HEK293 (cell line): ENCODE measurements around the gene ZNF329.

Experiments
- CTCF ChIA-PET: fragments of 350-600 bp; formaldehyde crosslinking; extraction: SDS; loops from one replicate; lab custom pipeline; 2021; ENCODE audit warnings: antibody characterized with exemption; lab: Yijun Ruan, JAX
- POLR2A ChIA-PET: fragments of 300-600 bp; formaldehyde crosslinking; extraction: SDS; loops from one replicate; lab custom pipeline; 2020; ENCODE audit warnings: antibody characterized with exemption, inconsistent platforms; lab: Yijun Ruan, JAX
- H3K27ac ChIP-seq: fragments of 200-500 bp; sonication (Bioruptor generic); 2 replicates; pipeline ENCODE4 v1.5.1; 2014; ENCODE audit warnings: low read depth, low read length, control low read depth, inconsistent platforms; ENCODE audit errors: extremely low read depth
- H3K36me3 ChIP-seq, 2 experiments: fragments of 200-500 bp in 1 of 2; sonication (Bioruptor generic) in 1 of 2; 1 replicate in 1 of 2; 2 replicates in 1 of 2; pipeline ENCODE4 v1.5.1; 2014 to 2017; ENCODE audit warnings: inconsistent platforms in 2 of 2, low read length in 2 of 2; ENCODE audit not compliant: control insufficient read depth in 2 of 2, insufficient read depth in 1 of 2
- H3K4me1 ChIP-seq: fragments of 200-500 bp; sonication (Bioruptor generic); 2 replicates; pipeline ENCODE4 v1.5.1; 2014; ENCODE audit warnings: mild to moderate bottlenecking, low read length, inconsistent platforms; ENCODE audit not compliant: control insufficient read depth, insufficient read depth
- H3K4me3 ChIP-seq: 2 replicates; pipeline ENCODE4 v1.5.1; 2011; ENCODE audit warnings: low read depth, mild to moderate bottlenecking, control low read depth, low read length, moderate library complexity
- H3K9me3 ChIP-seq: fragments of 200-500 bp; sonication (Bioruptor generic); 2 replicates; pipeline ENCODE4 v1.5.1; 2014; ENCODE audit warnings: low read depth, low read length, inconsistent platforms; ENCODE audit not compliant: control insufficient read depth, insufficient read depth
- GLI4 ChIP-seq: fragments of 450-650 bp; formaldehyde crosslinking; IDR thresholded peaks from 2 replicates; pipeline ENCODE4 v1.5.1; 2016; ENCODE audit warnings: missing biosample characterization, missing genetic modification characterization
- GLIS1 ChIP-seq: fragments of 450-650 bp; formaldehyde crosslinking; IDR thresholded peaks from 2 replicates; pipeline ENCODE4 v1.5.1; 2016; ENCODE audit warnings: missing biosample characterization, missing genetic modification characterization
- HOXC10 ChIP-seq: sonication (generic); formaldehyde crosslinking; IDR thresholded peaks from 2 replicates; pipeline ENCODE4 v1.8.1; 2023; ENCODE audit warnings: mild to moderate bottlenecking, missing genetic modification reagents
- INSM2 ChIP-seq: fragments of 450-650 bp; formaldehyde crosslinking; IDR thresholded peaks from 2 replicates; pipeline ENCODE4 v1.5.1; 2016; ENCODE audit warnings: missing biosample characterization, missing genetic modification characterization
- SCRT2 ChIP-seq: fragments of 450-650 bp; formaldehyde crosslinking; IDR thresholded peaks from 2 replicates; pipeline ENCODE4 v1.5.1; 2016; ENCODE audit warnings: missing biosample characterization, missing genetic modification characterization
- SP2 ChIP-seq: fragments of 450-650 bp; formaldehyde crosslinking; IDR thresholded peaks from 2 replicates; pipeline ENCODE4 v1.5.1; 2016; ENCODE audit warnings: missing biosample characterization, missing genetic modification characterization
- WT1 ChIP-seq: fragments of 450-650 bp; formaldehyde crosslinking; IDR thresholded peaks from 2 replicates; pipeline ENCODE4 v1.5.1; 2016; ENCODE audit warnings: missing biosample characterization, missing genetic modification characterization
- ZBTB20 ChIP-seq: fragments of 450-650 bp; formaldehyde crosslinking; IDR thresholded peaks from 2 replicates; pipeline ENCODE4 v1.5.1; 2016; ENCODE audit warnings: missing biosample characterization, missing genetic modification characterization
- ZEB2 ChIP-seq: fragments of 450-650 bp; formaldehyde crosslinking; IDR thresholded peaks from 2 replicates; pipeline ENCODE4 v1.5.1; 2016; ENCODE audit warnings: missing biosample characterization, missing genetic modification characterization
- ZFHX2 ChIP-seq: fragments of 450-650 bp; formaldehyde crosslinking; conservative IDR thresholded peaks from 2 replicates; pipeline ENCODE4 v1.5.1; 2016; ENCODE audit warnings: missing biosample characterization, missing genetic modification characterization
- ZNF133 ChIP-seq: fragments of 450-650 bp; formaldehyde crosslinking; IDR thresholded peaks from 2 replicates; pipeline ENCODE4 v1.5.1; 2016; ENCODE audit warnings: missing biosample characterization, missing genetic modification characterization
- ZNF140 ChIP-seq: fragments of 450-650 bp; formaldehyde crosslinking; IDR thresholded peaks from 2 replicates; pipeline ENCODE4 v1.5.1; 2016; ENCODE audit warnings: missing biosample characterization, missing genetic modification characterization
- ZNF157 ChIP-seq: fragments of 450-650 bp; formaldehyde crosslinking; IDR thresholded peaks from 2 replicates; pipeline ENCODE4 v1.5.1; 2016; ENCODE audit warnings: missing biosample characterization, missing genetic modification characterization
- ZNF169 ChIP-seq: fragments of 450-650 bp; formaldehyde crosslinking; IDR thresholded peaks from 2 replicates; pipeline ENCODE4 v1.5.1; 2016; ENCODE audit warnings: missing biosample characterization, missing genetic modification characterization
- ZNF184 ChIP-seq: fragments of 450-650 bp; IDR thresholded peaks from 2 replicates; pipeline ENCODE4 v1.5.1; 2018; ENCODE audit warnings: missing biosample characterization, mild to moderate bottlenecking, missing genetic modification characterization
- ZNF274 ChIP-seq, 2 experiments: fragments of 200-500 bp in 1 of 2; fragments of 450-650 bp in 1 of 2; sonication (Bioruptor generic) in 1 of 2; formaldehyde crosslinking in 1 of 2; IDR thresholded peaks; 2 replicates each; pipeline versions ENCODE4 v1.5.1 to v1.6.1; 2014 to 2016; ENCODE audit warnings: borderline replicate concordance in 1 of 2, inconsistent platforms in 1 of 2, low read length in 1 of 2, missing biosample characterization in 1 of 2, missing genetic modification characterization in 1 of 2
- ZNF302 ChIP-seq: fragments of 450-650 bp; formaldehyde crosslinking; IDR thresholded peaks from 2 replicates; pipeline ENCODE4 v1.5.1; 2016; ENCODE audit warnings: missing biosample characterization, missing genetic modification characterization, low read depth
- ZNF311 ChIP-seq: fragments of 450-650 bp; formaldehyde crosslinking; IDR thresholded peaks from 2 replicates; pipeline ENCODE4 v1.5.1; 2017; ENCODE audit warnings: missing biosample characterization, missing genetic modification characterization, borderline replicate concordance
- ZNF398 ChIP-seq: fragments of 450-650 bp; formaldehyde crosslinking; IDR thresholded peaks from 2 replicates; pipeline ENCODE4 v1.5.1; 2017; ENCODE audit warnings: missing biosample characterization, missing genetic modification characterization
- ZNF449 ChIP-seq: fragments of 450-650 bp; formaldehyde crosslinking; IDR thresholded peaks from 2 replicates; pipeline ENCODE4 v1.5.1; 2017; ENCODE audit warnings: missing biosample characterization, mild to moderate bottlenecking, missing genetic modification characterization, moderate library complexity
- ZNF48 ChIP-seq: fragments of 450-650 bp; formaldehyde crosslinking; IDR thresholded peaks from 2 replicates; pipeline ENCODE4 v1.5.1; 2016; ENCODE audit warnings: missing biosample characterization, missing genetic modification characterization
- ZNF501 ChIP-seq: fragments of 450-650 bp; formaldehyde crosslinking; IDR thresholded peaks from 2 replicates; pipeline ENCODE4 v1.5.1; 2016; ENCODE audit warnings: missing biosample characterization, missing genetic modification characterization
- ZNF571 ChIP-seq: fragments of 450-650 bp; formaldehyde crosslinking; IDR thresholded peaks from 2 replicates; pipeline ENCODE4 v1.5.0; 2017; ENCODE audit warnings: missing biosample characterization, missing genetic modification characterization
- ZNF596 ChIP-seq: fragments of 450-650 bp; IDR thresholded peaks from 2 replicates; pipeline ENCODE4 v1.5.0; 2018; ENCODE audit warnings: missing biosample characterization, mild to moderate bottlenecking, missing genetic modification characterization, moderate library complexity
- ZNF610 ChIP-seq: fragments of 450-650 bp; formaldehyde crosslinking; IDR thresholded peaks from 2 replicates; pipeline ENCODE4 v1.5.1; 2016; ENCODE audit warnings: missing biosample characterization, missing genetic modification characterization, borderline replicate concordance
- ZNF639 ChIP-seq: fragments of 450-650 bp; formaldehyde crosslinking; IDR thresholded peaks from 2 replicates; pipeline ENCODE4 v1.5.1; 2016; ENCODE audit warnings: missing biosample characterization, missing genetic modification characterization
- ZNF747 ChIP-seq: fragments of 450-650 bp; formaldehyde crosslinking; IDR thresholded peaks from 2 replicates; pipeline ENCODE4 v1.5.1; 2016; ENCODE audit warnings: missing biosample characterization, missing genetic modification characterization
- TF ChIP-seq, protein P1 (sequence below): fragments of 450-650 bp; formaldehyde crosslinking; IDR thresholded peaks from 2 replicates; pipeline ENCODE4 v1.5.1; 2016; ENCODE audit warnings: missing biosample characterization, missing genetic modification characterization

ZNF329 gene

DNA sequence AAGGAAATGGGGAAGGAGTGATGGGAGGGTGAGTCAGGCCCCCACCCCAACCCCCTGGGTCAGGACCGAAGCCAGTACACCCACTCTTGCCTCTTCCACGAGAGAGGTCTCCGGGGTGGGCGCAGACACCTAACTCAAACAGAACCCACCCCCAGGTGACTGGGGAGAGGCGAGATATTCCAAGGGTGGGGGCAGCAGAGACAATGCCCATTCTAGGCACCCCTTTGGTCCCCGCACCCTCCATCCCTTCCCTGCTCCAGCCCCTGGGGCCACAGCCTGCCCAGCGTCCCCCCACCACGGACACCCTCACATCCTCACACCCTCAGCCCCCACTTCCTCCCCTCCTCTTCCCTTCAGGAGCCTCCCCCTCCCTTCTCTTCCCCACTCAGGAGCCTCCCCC is 53.2 kb downstream of the ZNF329 start:
- POLR2A ChIA-PET = no interaction called here

DNA sequence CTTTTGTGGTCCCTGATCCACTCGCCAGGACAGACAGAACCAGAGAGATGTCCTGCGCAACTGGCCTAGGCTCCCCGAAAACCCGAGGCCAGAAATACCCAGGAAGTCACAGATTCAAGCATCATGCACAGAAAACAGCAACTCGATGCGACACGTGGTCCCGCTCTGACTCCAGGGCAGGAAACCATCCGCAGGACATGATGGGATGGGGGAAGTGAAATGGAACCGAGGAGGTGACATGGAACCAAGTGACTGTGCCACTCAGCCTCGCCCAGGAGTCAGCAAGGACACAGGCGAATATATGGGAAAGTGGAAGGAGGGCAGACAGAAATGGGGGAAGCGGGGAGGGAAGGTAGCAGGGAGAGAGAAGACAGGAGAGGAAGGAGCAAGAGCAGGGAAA is 53.7 kb downstream of the ZNF329 start:
- Histone ChIP-seq H3K4me3 (no peak overlapping the region), H3K27ac (no peak overlapping the region), H3K9me3 (peaks cover 6% of the 10 kb centered on the region), H3K4me1 (no peaks in the 10 kb centered on the region), H3K36me3 (peaks cover 0 to 24% of the 10 kb centered on the region in 2 experiments; a peak in 2 of 3 replicates)
- CTCF ChIA-PET = interaction anchor here (0.5 kb wide), 1 partner anchor 1502 kb away, joined by 4 read pairs; the partner anchor contains the start of gene ZNF71
- POLR2A ChIA-PET = interaction anchor here (0.6 kb wide), 1 partner anchor 19 kb away, joined by 3 read pairs; no protein-coding TSS in a partner anchor
- TF ChIP-seq ZNF501 (tag by site-specific recombination) = no peak
- 0 out of 2 replicates have a peak, but pooled peaks have one; percentile 61 for TF ChIP-seq ZNF311 (tag by site-specific recombination)
- no peak for TF ChIP-seq ZNF596
- no peak for TF ChIP-seq GLIS1
- TF ChIP-seq ZNF449 (tag by site-specific recombination) = no peak
- TF ChIP-seq ZNF274 (IDR thresholded peaks at IDR 0.05; ENCODE audit: low read length) = no peak
- no peak for TF ChIP-seq ZNF274 (tag by site-specific recombination; IDR thresholded peaks at IDR 0.05; ENCODE audit: borderline replicate concordance)
- 0 out of 2 replicates have a peak, but pooled peaks have one; percentile 9 for TF ChIP-seq ZNF140 (tag by site-specific recombination)
- TF ChIP-seq ZNF157 (tag by site-specific recombination) = no peak
- TF ChIP-seq ZNF398 (tag by site-specific recombination) = no peak
- TF ChIP-seq SP2 (tag by site-specific recombination) = no peak
- TF ChIP-seq GLI4 = no peak
- no peak for TF ChIP-seq ZNF747 (tag by site-specific recombination)
- no peak for TF ChIP-seq ZEB2
- no peak for TF ChIP-seq ZNF133 (tag by site-specific recombination)
- no peak; the same call in 1 of the 2 replicates for TF ChIP-seq ZBTB20 (tag by site-specific recombination)
- no peak for TF ChIP-seq ZNF48 (tag by site-specific recombination)
- TF ChIP-seq SCRT2 = 0 out of 2 replicates have a peak, but pooled peaks have one; percentile 9
- TF ChIP-seq ZNF169 (tag by site-specific recombination) = no peak
- TF ChIP-seq ZNF639 (tag by site-specific recombination) = no peak
- no peak for TF ChIP-seq WT1
- TF ChIP-seq, protein P1, sequence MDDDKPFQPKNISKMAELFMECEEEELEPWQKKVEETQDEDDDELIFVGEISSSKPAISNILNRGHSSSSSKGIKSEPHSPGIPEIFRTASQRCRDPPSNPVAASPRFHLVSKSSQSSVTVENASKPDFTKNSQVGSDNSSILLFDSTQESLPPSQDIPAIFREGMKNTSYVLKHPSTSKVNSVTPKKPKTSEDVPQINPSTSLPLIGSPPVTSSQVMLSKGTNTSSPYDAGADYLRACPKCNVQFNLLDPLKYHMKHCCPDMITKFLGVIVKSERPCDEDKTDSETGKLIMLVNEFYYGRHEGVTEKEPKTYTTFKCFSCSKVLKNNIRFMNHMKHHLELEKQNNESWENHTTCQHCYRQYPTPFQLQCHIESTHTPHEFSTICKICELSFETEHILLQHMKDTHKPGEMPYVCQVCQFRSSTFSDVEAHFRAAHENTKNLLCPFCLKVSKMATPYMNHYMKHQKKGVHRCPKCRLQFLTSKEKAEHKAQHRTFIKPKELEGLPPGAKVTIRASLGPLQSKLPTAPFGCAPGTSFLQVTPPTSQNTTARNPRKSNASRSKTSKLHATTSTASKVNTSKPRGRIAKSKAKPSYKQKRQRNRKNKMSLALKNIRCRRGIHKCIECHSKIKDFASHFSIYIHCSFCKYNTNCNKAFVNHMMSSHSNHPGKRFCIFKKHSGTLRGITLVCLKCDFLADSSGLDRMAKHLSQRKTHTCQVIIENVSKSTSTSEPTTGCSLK (tag by site-specific recombination) = no peak
- no peak for TF ChIP-seq ZNF184
- TF ChIP-seq ZFHX2 (tag by site-specific recombination) = no peak

More for the DNA sequence above, 53.2 kb downstream of the ZNF329 start:
- H3K4me3 ChIP-seq = peak overlapping the region; percentile 98
- H3K27ac ChIP-seq = no peak overlapping the region
- no peak for TF ChIP-seq INSM2
- TF ChIP-seq HOXC10 (CRISPR knock-in tag) = no peak
- no peak for TF ChIP-seq ZNF610 (tag by site-specific recombination)
- TF ChIP-seq ZNF302 (tag by site-specific recombination) = no peak
- TF ChIP-seq ZNF571 (tag by site-specific recombination) = no peak
- no peak for TF ChIP-seq GLIS1
- H3K4me1 ChIP-seq = no peaks in the 10 kb centered on the region
- CTCF ChIA-PET = no interaction called here
- peaks cover 6% of the 10 kb centered on the region for H3K9me3 ChIP-seq
- peaks cover 0 to 22% of the 10 kb centered on the region in 2 experiments; a peak in 2 of 3 replicates for H3K36me3 ChIP-seq
